Hematopoietic multipotent progenitor cell treated with erythropoietin and hydrocortisone succinate and interleukin-3 and kit ligand, for 8 days (in vitro differentiated cells): ENCODE results near the gene TRAF3IP1.
"Not testable (repeated sequence)": the region's sequence is repeated elsewhere in the genome, so short reads cannot be mapped to it uniquely, and the experiment has no call there.

Experiments
- DNase-seq: peaks from one replicate; pipeline ENCODE4 v3.0.0-alpha.2; 2015

Gene TRAF3IP1

GRCh38 chr2:238310721-238311120 is 9.6 kb upstream of the TRAF3IP1 start:
- DNase-seq = not testable (repeated sequence)

GRCh38 chr2:238313289-238313990 is 6.9 kb upstream of the TRAF3IP1 start:
- no peak for DNase-seq

GRCh38 chr2:238313991-238314350 is 6.3 kb upstream of the TRAF3IP1 start:
- DNase-seq = no peak

GRCh38 chr2:238314576-238314975 is 5.7 kb upstream of the TRAF3IP1 start:
- DNase-seq = no peak

GRCh38 chr2:238315031-238315595 is 5.2 kb upstream of the TRAF3IP1 start:
- DNase-seq = no peak

- DNase-seq = no peak
Measured at GRCh38 chr2:238320648-238321281, 447 bp downstream of the TRAF3IP1 start.

GRCh38 chr2:238321467-238321866 is 1.1 kb downstream of the TRAF3IP1 start:
- no peak for DNase-seq

GRCh38 chr2:238322001-238322411 is 1.7 kb downstream of the TRAF3IP1 start:
- DNase-seq = no peak

GRCh38 chr2:238324248-238324647 is 3.9 kb downstream of the TRAF3IP1 start:
- not testable (repeated sequence) for DNase-seq

- DNase-seq = no peak
Measured at GRCh38 chr2:238325694-238326093, 5.4 kb downstream of the TRAF3IP1 start.

GRCh38 chr2:238326801-238327365 is 6.6 kb downstream of the TRAF3IP1 start:
- no peak for DNase-seq

GRCh38 chr2:238327751-238328150 is 7.4 kb downstream of the TRAF3IP1 start:
- DNase-seq = no peak

GRCh38 chr2:238330391-238330790 is 10.1 kb downstream of the TRAF3IP1 start:
- DNase-seq = no peak

- no peak for DNase-seq
Measured at GRCh38 chr2:238331916-238332315, 11.6 kb downstream of the TRAF3IP1 start.

- DNase-seq = no peak
Measured at GRCh38 chr2:238334885-238335284, 14.6 kb downstream of the TRAF3IP1 start.

GRCh38 chr2:238335591-238335990 is 15.3 kb downstream of the TRAF3IP1 start:
- DNase-seq = not testable (repeated sequence)

- no peak for DNase-seq
Measured at GRCh38 chr2:238336151-238336550, 15.8 kb downstream of the TRAF3IP1 start.

GRCh38 chr2:238336793-238337444 is 16.6 kb downstream of the TRAF3IP1 start:
- no peak for DNase-seq

GRCh38 chr2:238337846-238338245 is 17.5 kb downstream of the TRAF3IP1 start:
- no peak for DNase-seq

- DNase-seq = no peak
Measured at GRCh38 chr2:238338710-238339394, 18.5 kb downstream of the TRAF3IP1 start.

- no peak for DNase-seq
Measured at GRCh38 chr2:238339395-238339780, 19.1 kb downstream of the TRAF3IP1 start.

- DNase-seq = no peak
Measured at GRCh38 chr2:238339814-238340213, 19.5 kb downstream of the TRAF3IP1 start.

- no peak for DNase-seq
Measured at GRCh38 chr2:238341536-238341935, 21.2 kb downstream of the TRAF3IP1 start.
